HG02885 (cell line): Measurements from ENCODE around the gene MRPL23.

Source experiments
- ATAC-seq: cut with Tn5 transposase; IDR thresholded peaks from one replicate; pipeline ENCODE4 v1.9.1; 2021; ENCODE audit warnings: mild to moderate bottlenecking; ENCODE audit not compliant: unreplicated experiment, poor library complexity

MRPL23 gene

DNA sequence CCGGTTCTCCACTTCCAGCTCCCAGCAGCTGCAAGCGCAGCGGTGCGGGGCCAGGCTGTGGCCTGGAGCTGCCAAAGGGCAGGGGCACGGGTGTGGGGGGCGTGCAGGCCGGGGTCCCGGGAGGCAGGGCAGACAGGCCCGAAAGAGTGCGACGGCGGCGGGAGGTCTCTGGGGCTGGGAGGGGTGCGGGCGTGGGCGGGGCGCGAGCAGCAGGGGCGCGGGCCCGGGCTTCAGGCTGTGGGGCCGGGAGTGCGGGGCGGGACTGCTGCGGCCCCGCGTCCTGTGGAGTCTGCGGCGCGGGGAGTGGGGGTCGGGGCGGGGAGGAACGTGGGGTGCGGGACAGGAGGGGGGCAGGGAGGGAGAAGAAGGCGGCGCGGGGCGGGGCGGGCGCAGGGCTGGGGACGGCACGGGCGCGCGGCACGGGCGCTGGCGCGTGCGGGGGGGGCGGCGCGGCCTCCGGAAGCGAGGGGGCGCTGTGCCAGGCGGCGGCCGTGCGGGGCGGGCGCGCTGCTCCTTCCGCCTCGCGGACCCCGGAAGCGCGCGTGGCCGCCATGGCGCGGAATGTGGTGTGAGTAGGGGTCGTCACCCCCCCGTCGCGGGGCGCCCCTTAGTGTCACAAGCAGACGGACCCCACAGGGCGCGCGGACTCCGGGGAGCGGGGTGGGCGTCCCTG, at the start of gene MRPL23:
Gene MRPL23, plus strand, starts transcription at position 521 of the 673 bp plus-strand sequence. Its CDS starts 31 bp downstream, at position 552.
- no peak for ATAC-seq

DNA sequence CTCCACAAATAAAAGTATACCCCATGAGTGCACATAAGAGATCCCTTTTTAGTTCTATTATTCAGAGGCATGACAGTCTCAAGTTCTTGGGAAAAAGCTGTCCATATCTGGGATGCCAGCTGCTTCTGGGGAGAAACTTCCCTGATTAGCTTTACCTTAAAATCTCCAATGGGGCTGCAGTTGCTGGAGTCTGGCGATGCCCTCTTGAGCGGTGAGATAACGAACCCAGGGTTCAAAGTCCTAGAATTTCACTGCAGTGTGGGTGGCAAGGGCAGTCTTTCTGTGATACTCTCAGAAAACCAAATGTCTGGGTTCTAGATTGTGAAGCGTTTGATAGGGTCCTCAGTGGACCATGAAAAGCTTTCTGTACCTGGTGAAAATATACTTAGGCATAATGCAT, 48.0 kb upstream of the MRPL23 start:
- no peak for ATAC-seq

DNA sequence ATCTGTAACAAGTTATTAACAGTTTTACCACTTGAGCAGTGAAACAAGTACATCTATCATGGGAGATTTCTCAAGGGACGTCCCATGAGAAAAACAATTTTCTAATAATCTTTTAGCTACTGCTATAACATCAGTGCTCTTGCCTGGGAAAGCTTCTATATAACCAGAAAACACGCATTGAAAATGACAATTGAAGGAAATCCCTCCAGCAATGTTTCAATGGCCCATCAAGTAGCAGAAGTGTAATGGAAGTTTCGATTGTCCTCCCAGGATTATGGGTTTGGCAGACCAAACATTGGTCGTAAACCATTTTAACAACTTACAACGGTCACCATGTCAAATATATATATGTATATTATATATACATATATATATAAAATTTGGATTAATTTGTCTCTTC, 47.4 kb upstream of the MRPL23 start:
- no peak for ATAC-seq

DNA sequence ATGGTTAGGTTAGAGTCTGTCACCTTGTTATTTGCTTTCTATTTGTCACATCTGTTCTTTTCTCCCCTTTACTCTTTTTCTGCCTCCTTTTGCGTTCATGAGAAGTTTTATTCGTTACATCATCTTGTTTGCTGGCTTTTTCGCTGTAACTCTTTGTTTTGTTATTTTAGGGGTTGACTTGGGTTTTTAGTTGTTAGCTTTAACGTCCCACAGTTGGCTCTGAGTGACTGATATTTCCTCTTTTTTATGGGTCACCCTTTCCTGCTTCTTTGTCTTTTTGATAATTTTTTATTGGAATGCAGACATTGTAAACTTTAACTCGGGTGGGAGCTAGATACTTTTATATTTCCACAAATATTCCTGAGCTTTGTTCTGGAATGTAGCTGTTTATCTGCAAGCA, 41.0 kb upstream of the MRPL23 start:
- no peak for ATAC-seq

DNA sequence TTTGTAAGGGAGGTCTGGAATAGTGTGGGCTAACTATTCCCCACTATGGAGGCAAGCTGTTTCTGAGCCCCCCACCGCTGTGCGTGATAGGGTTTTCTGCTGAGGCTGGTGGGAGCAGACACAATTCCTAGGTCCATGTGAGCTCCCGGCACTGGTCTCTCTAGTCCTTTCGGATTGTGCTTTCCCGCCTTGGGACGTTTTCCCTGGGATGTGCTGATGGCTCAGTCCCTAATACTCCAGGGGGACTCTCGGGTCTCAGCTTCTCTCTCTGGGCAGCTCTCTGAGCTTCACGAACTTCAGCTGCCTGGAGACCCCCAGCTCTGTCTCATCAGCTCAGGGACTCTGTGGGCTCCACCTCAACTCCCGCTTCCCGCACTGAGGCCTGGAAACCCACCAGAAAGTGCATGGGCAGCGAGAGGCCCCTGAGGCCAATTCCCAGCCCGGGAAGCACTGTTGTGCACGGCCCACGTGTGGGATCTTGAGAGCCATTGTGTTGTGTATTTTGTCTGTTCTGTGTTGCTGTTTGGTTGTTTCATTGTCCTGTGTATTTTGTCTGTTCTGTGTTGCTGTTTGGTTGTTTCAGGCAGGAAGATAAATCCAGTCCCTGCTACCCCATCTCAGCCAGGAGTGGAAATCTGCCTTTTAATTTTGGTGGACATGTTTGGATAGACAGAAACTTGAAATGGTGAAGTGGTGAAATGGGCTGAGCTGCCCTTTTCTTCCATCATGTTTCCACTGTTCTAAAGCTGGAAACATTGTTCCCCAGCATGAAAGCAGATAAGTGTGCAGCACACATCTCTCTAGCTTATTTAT, 40.3 kb upstream of the MRPL23 start:
- no peak for ATAC-seq

DNA sequence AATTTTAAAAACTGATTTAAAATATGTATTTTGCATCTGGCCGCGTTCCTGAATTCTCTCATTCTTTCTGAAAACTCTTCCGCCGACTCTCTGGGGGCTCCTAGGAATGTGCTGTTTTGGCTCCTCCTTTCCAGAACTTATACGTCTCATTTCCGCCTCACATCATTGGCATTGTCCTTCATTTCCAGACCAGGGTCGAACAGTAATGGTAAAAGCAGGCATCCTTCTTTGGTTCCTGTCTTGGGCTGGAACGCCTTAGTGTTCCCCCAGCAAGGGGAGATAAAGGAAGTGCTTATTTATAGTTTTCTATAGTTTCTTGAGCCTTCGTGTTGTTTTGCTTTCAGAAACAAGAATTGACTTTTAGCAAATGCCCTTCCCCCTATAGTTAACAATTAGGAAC, 38.5 kb upstream of the MRPL23 start:
- no peak for ATAC-seq

DNA sequence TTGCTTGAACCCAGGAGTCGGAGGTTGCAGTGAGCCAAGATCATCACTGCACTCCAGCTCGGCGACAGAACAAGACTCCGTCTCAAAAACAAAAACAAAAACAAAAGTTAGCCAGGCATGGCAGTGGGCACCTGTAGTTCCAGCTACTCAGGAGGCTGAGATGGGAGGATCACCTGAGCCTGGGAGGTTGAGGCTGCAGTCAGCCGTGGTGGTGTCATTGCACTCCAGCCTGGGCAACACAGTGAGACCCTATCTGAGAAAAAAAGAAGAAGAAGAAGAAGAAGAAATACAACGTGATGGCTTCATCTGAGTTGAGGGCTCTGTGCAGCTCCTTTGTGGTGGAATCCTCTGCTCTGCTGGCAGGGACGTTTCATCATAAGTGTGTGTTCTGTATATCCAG, 37.6 kb upstream of the MRPL23 start:
- ATAC-seq = no peak

DNA sequence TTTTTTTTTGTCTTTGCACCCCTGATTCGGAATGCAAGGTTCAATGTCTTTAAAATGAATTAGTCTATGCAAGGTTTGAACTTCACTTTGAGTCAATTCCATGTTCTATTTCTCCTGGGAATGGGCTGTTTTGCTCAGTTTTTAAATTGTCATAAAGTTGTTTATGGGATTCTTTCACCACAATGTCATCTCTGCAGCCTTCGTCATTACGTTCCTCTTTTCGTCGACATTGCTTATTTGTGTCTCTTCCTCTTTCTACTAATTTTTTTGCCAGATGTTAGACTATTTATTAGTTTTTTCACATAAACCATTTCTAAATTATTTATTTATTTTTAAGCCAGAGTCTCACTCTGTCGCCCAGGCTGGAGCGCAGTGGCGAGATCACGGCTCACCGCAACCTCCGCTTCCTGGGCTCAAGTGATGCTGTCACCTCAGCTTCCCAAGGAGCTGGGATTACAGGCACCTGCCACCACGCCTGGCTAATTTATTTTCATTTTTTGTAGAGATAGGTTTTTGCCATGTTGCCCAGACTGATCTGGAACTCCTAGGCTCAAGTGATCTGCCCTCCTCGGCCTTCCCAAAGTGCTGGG, 34.7 kb upstream of the MRPL23 start:
- no peak for ATAC-seq

DNA sequence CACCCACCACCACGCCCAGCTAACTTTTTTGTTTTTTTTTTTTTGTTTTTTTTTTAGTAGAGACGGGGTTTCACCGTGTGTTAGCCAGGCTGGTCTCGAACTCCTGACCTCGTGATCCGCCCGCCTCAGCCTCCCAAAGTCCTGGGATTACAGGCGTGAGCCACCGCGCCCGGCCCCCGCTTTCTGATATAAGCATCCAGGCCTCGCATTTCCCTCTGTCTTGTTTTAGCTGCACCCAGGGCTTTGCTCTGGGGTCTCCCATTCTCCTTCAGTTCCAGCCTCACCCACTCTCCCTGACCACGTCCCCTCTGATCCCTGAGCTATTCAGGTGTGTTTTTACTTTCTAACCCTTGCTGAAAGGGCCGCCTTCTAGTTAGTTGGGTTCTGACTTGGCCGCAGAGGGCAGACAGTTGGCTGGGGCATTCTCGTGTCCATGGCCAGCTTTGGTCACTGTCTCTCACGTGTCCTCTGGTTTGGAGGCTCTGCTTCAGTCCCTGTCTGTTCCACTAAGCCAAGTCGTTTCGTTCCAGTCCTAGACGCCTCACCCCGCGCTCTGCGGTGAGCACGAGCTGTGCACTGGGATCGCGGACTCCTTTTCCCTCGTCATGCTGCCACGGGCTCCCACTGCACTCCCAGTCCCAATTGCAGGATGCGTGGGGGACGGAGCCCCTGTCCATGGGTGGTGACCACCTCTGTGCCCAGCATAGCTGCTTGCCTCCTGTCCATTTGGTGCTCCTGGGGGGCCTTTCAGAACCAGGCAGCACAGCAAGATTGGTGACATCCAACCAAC, 33.7 kb upstream of the MRPL23 start:
- no peak for ATAC-seq

DNA sequence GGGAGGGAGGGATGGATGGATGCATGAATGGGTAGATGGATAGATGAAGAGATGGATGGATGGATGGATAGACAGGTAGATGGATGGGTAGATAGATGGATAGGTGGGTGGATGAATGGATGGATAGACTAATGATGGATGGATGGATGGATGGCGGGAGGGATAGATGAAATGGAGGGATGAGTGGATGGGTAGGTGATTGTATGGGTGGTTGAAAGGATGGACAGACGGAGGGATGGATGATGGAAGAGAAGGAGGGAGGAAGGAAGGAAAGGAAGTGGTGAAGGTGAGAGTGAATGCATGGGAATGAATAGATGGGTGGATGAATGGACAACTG, 31.4 kb upstream of the MRPL23 start:
- ATAC-seq = no peak

DNA sequence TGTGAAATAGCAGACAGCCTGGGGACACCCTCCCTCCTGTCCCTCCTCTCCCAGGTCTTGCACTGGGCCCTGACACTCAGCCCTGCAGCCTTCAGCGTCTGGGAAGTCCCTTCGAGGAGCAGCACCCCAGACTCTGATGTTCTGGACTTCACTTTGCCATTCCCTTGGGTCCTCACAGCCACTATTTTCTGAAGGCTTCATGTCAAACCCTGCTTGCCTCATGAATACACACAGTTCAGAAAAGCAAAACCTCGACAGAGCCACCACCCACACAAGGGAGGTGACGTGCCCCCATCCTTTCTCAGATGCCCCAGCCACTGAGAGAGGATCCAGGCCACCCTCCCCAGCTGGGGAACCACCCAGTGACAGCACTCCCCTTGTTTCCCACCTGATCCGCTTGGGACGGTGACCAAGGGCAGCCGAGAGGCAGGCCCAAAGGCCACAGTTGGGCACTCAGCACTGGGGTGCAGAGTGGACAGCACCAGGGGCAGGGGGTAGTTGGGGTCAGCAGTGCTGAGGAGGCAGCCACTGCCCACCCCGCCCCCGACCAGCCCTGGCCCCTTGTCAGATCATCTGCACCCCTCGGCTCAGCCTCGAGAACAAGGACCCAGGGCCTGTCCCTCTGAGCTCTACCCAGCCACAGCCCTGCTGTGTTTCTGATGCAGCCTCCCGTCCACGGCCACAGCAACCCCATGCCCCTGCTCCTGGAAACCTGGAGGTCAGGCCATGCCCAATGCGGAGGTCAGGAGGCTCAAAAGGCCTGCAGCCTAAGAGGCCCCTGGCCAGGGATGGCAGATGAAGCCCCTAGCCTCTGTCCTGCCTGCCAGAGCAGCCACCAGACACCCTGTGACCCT, 30.8 kb upstream of the MRPL23 start:
- ATAC-seq = peak; percentile 63

DNA sequence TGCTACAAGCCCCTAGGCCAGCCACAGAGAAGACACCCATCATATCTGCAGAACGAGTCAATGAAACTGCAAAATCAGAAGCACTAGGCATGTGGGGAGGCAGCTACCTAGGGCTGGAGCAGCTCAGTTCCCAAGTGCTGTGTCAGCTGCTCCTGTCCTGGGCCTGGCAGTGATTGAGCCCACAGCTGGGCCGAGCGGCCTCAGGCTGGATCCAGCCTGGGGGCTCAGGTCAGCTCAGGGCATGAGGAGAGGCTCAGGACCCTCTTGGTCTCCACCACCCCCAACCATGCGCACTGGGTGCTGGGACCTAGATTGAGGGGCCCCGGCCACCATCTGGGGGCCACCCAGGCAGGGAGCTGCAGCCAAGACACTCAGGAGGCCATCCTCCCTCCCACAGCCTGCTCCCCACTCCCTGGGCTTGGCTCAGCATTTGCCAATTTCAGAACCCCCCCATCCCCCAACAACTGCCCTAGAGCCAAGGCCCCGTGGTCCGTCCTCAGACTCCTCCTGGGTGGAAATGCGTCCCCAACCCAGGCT, 30.1 kb upstream of the MRPL23 start:
- ATAC-seq = no peak

DNA sequence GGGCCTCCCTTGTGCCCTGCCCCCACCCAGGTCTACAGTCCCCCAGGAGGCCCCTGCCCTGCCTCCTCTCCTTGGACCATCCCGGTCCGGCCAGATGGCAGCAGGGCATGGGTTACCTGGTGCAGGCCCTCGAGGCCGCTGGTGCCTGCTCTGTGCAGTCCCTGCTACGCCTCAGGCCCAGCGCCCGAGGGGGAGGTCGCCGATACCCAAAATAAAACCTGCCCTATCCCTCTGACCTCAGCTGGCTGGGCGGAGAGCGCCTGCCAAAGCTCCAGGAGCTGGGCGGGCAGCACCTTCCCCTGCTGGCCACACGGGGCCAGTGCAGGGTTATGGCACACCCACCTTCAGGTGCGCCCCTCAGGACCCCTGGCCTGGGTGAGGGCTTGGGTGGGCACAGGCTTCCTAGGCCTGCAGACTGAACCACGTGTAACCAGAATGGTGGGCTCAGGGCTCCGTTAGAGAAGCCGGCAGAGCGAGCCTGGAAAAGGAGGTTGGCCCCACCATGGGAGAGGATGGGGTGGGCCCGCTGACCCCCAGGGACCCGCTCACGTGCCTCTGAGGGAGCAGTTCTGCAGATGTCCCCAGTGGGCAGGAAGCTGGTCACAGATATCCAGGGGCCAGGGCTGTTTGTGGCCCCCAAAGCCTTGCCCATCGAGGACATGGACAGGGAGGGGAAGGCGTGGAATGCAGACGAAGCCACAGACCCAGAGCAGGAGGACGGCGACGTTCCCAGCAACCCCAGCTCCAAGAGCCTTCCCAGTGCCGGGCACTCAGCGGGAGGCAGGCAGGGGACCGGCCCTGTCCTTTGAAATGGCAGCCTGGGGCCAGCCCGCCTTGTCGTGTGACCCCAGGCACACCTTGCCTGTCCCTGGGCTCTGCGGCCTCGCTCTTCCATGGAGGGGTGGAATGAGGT, 29.4 kb upstream of the MRPL23 start:
- no peak for ATAC-seq

DNA sequence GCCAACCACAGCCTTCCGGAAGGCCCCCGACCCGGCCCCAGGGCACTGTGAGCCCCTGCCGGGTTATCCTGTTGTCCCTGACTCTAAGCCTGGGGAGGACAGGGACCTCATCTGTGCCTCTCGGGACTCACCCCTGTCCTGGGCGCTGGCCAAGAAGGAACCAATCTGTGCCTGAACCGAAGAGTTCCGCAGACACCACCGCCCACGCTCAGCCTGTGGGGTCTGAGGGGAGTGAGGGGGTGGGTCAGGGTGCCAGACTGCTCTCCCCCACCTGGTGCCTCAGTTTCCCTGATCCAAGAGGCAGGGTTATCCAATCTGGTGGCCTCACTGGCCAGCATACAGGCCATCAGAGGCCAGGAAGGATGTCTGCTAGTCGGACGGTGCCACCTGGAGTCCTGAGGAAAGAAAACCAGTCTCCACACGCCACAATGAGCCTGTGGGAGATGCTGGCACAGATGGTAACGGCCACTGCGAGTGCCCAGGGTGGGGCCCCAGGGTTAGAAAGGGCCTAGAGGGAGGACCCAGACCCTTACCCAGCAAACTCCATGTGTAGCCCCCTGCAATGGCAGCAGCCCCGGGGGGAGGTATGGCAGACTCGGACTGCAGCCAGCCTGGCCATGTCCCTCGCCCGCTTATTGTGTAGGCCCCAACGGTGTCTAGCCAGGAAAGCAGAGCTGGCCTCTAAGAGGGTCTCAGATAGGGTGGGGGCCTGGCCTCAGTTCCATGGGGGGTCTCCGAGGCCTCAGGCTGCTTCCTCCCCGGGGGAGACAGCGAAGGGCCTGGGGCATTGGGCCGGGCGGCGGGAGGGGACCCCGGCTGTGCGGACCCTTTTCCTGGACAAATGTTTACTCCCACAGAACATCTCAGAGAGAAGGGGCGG, 28.5 kb upstream of the MRPL23 start:
- no peak for ATAC-seq

DNA sequence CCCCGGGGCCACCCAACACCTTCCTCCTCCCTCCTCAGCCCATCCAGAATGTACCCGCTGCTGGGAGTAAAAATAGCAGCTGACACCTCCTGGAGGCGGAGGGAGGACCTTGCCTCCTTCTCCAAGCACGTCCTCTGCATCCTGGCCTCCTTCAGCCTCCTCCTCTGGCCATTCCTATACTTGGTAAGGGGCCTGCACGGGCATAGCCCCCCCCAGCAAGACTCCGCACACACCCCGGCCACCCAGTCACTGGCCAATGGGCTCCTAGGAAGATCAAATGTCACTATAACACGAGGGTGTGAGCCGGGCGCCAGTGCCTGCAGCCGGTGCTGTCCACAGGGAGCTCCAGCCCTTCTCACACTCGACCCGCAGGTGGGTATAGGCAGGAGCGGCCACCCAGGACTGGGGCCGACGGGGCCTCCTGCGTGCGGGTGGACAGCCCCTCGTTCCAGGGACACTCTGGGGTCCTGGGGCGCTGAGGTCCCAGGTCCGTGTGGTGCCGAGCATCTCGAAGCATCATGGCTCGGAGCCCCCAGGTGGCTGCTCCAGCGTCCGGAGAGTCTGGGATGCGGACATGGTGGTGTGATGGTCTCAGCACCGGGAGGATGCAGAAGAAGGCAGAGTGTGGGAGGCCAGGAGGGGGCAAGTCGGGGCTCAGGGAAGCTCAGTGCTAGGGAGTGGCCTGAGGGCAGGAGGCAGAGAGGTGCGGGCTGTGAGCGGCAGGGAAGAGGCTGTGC, 27.6 kb upstream of the MRPL23 start, which contains the start of gene TNNT3:
Gene TNNT3, plus strand, starts transcription at position 313 of the 737 bp plus-strand sequence. CDS start 3,172 bp downstream, outside the sequence.
- no peak for ATAC-seq

DNA sequence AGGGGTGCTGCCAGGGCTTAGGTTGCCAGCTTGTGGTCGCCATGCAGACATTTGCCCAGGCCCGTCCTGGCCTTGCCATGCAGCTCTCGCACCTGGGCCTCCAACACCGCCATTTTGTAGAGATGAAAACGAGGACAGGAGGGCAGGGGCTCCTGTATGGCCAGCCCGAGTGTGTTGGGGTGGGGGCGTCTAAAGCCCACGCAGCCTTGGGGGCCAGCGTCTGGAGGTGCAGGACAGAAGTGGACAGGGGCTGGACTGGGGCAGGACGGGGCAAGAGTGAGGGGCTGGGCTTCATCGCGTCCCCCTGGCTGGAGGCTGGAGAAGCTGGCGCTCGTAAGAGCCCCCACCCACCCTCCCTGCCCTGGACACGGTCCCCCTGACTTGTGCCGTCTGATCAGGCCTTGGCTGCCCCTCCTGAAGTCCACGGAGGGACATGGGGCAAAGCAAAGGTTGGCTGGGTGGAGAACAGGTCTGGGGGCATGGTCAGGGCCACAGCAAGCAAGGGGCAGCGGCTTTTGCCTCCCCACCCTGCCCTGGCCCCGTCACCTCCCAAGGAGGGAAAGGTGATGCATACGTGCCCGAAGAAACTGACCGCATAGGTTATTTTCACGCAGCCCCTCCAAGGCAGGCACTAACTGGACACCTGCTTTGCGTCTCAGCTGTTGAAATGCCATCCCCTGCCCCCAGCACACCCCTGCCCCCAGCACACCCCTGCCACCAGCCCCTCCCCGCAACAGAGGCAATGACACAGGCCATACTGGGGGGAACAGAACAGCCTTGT, 26.8 kb upstream of the MRPL23 start:
- ATAC-seq = no peak
